HepG2 (cell line): ENCODE measurements around the gene C5orf15. TPM values are rescaled to one million over a fixed set of nuclear protein-coding genes. Genes with fewer than 3 reads are reported as not detected.

Experiments
- CHCHD3 ChIP-seq: sonication (generic); formaldehyde crosslinking; IDR thresholded peaks from 2 replicates; pipeline ENCODE4 v1.8.0; 2022; ENCODE audit warnings: mild to moderate bottlenecking, missing genetic modification reagents, moderate library complexity
- KLF9 ChIP-seq: IDR thresholded peaks from 2 replicates; pipeline ENCODE4 v1.6.1; 2016; ENCODE audit warnings: low read depth
- MAFK ChIP-seq, 2 experiments: IDR thresholded peaks in 1 of 2; conservative IDR thresholded peaks in 1 of 2; 2 replicates each; pipeline ENCODE4 v1.6.1; 2011; ENCODE audit warnings: improper control_type of control experiment in 2 of 2, low read length in 2 of 2
- NFE2 ChIP-seq: sonication (generic); formaldehyde crosslinking; IDR thresholded peaks from 2 replicates; pipeline ENCODE4 v1.4.0; 2020; ENCODE audit warnings: missing genetic modification reagents
- RFX3 ChIP-seq: IDR thresholded peaks from 2 replicates; pipeline ENCODE4 v1.6.1; 2016; ENCODE audit warnings: missing biosample characterization, missing genetic modification reagents
- SOX6 ChIP-seq, 2 experiments: fragments of 450-650 bp in 1 of 2; sonication (generic) in 1 of 2; formaldehyde crosslinking in 1 of 2; IDR thresholded peaks; 2 replicates each; pipeline versions ENCODE4 v1.4.0 to v1.6.1; 2017 to 2020; ENCODE audit warnings: antibody characterized with exemption in 1 of 2, mild to moderate bottlenecking in 1 of 2, missing genetic modification reagents in 1 of 2
- SP140L ChIP-seq: sonication (generic); formaldehyde crosslinking; IDR thresholded peaks from 2 replicates; pipeline ENCODE4 v1.4.0; 2020; ENCODE audit warnings: missing genetic modification reagents, borderline replicate concordance
- TARDBP ChIP-seq: sonication (generic); formaldehyde crosslinking; IDR thresholded peaks from 2 replicates; pipeline ENCODE4 v1.8.0; 2022; ENCODE audit warnings: mild to moderate bottlenecking, missing genetic modification reagents
- TBX2 ChIP-seq: sonication (generic); formaldehyde crosslinking; IDR thresholded peaks from 2 replicates; pipeline ENCODE4 v1.5.0; 2020; ENCODE audit warnings: missing genetic modification reagents, mild to moderate bottlenecking, borderline replicate concordance
- THAP11 ChIP-seq: IDR thresholded peaks from 2 replicates; pipeline ENCODE4 v1.6.1; 2016; ENCODE audit warnings: missing biosample characterization, missing genetic modification reagents
- U2AF2 ChIP-seq: fragments of 200-400 bp; formaldehyde crosslinking; IDR thresholded peaks from 2 replicates; pipeline ENCODE4 v1.6.1; 2017; ENCODE audit warnings: low read depth, mild to moderate bottlenecking, low read length
- ZBTB4 ChIP-seq: sonication (generic); formaldehyde crosslinking; IDR thresholded peaks from 2 replicates; pipeline ENCODE4 v1.4.0; 2020; ENCODE audit warnings: missing genetic modification reagents, mild to moderate bottlenecking, borderline replicate concordance
- ZFY ChIP-seq: sonication (generic); formaldehyde crosslinking; IDR thresholded peaks from 2 replicates; pipeline ENCODE4 v1.4.0; 2020; ENCODE audit warnings: missing genetic modification reagents
- ZNF468 ChIP-seq: sonication (generic); formaldehyde crosslinking; IDR thresholded peaks from 2 replicates; pipeline ENCODE4 v1.8.0; 2022; ENCODE audit warnings: mild to moderate bottlenecking, moderate library complexity, missing genetic modification reagents
- ZNF629 ChIP-seq: sonication (generic); formaldehyde crosslinking; conservative IDR thresholded peaks from 2 replicates; pipeline ENCODE4 v1.5.0; 2020; ENCODE audit warnings: missing genetic modification reagents
- ZSCAN30 ChIP-seq: sonication (generic); formaldehyde crosslinking; IDR thresholded peaks from 2 replicates; pipeline ENCODE4 v1.5.0; 2020; ENCODE audit warnings: mild to moderate bottlenecking, missing genetic modification reagents
- ZSCAN31 ChIP-seq: sonication (generic); formaldehyde crosslinking; IDR thresholded peaks from 2 replicates; pipeline ENCODE4 v1.5.0; 2020; ENCODE audit warnings: low read depth, mild to moderate bottlenecking, missing genetic modification reagents
- polyA plus RNA-seq, 8 experiments: library from polyadenylated mRNA; depleted of rRNA in 3 of 8; stranded (reverse) in 7 of 8; unstranded in 1 of 8; fragments of >200 nt; fragmentation: Illumina TruSeq in 4 of 8; extraction: Trizol in 4 of 8; gene quantifications; 2 replicates each; pipeline versions ENCODE4 v1.2.1 to v1.2.3, GENCODE V29; 2011 to 2016; ENCODE audit warnings: low read depth in 4 of 8, missing spikeins in 1 of 8, mixed read lengths in 1 of 8; ENCODE audit not compliant: insufficient read depth in 1 of 8
- total RNA-seq, 5 experiments: library from RNA; depleted of rRNA; stranded (reverse); fragments of >200 nt; fragmentation: Illumina TruSeq; extraction: Trizol; gene quantifications; 2 replicates each; pipeline ENCODE4 v1.2.3, GENCODE V29; 2016; ENCODE audit warnings: low read depth in 1 of 5
- TF ChIP-seq, protein P1 (sequence below): sonication (generic); formaldehyde crosslinking; IDR thresholded peaks from 2 replicates; pipeline ENCODE4 v1.9.0; 2022; ENCODE audit warnings: low read depth, missing genetic modification reagents
- TF ChIP-seq, protein P2 (sequence below): sonication (generic); formaldehyde crosslinking; IDR thresholded peaks from 2 replicates; pipeline ENCODE4 v1.4.0; 2020; ENCODE audit warnings: missing genetic modification reagents, borderline replicate concordance

Gene C5orf15
- total and polyA plus RNA-seq, 2 of the 13 experiments (the other 11 are each of a cell fraction or from before 2014, with no cell fraction given), result 58.5 to 82.7 TPM

- 0 out of 2 replicates have a peak, but pooled peaks have one; percentile 12 for TF ChIP-seq TARDBP (CRISPR knock-in tag)
- TF ChIP-seq SP140L (CRISPR knock-in tag), result no peak
- no peak for TF ChIP-seq ZSCAN31 (CRISPR knock-in tag)
- TF ChIP-seq RFX3 (CRISPR knock-in tag), result no peak; the same call in 1 of the 2 replicates
- TF ChIP-seq U2AF2, result no peak
- no peak for TF ChIP-seq ZSCAN30 (CRISPR knock-in tag)
- TF ChIP-seq ZNF468 (CRISPR knock-in tag), result no peak
- no peak for TF ChIP-seq ZNF629
- no peak for TF ChIP-seq KLF9 (CRISPR knock-in tag)
- TF ChIP-seq THAP11 (CRISPR knock-in tag), result peak; percentile 42
- TF ChIP-seq MAFK (conservative IDR thresholded peaks at IDR 0.05 in 1 of 2, IDR thresholded peaks at IDR 0.05 in 1 of 2; ENCODE audit: low read length in 2 of 2), result no peak
- no peak for TF ChIP-seq NFE2
- TF ChIP-seq CHCHD3 (CRISPR knock-in tag), result no peak
- TF ChIP-seq ZFY (CRISPR knock-in tag), result peak; percentile 32; the same call in 1 of the 2 replicates
- no peak for TF ChIP-seq ZBTB4
- TF ChIP-seq, protein P1, sequence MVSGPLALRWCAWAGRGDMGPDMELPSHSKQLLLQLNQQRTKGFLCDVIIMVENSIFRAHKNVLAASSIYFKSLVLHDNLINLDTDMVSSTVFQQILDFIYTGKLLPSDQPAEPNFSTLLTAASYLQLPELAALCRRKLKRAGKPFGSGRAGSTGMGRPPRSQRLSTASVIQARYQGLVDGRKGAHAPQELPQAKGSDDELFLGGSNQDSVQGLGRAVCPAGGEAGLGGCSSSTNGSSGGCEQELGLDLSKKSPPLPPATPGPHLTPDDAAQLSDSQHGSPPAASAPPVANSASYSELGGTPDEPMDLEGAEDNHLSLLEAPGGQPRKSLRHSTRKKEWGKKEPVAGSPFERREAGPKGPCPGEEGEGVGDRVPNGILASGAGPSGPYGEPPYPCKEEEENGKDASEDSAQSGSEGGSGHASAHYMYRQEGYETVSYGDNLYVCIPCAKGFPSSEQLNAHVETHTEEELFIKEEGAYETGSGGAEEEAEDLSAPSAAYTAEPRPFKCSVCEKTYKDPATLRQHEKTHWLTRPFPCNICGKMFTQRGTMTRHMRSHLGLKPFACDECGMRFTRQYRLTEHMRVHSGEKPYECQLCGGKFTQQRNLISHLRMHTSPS (CRISPR knock-in tag), result no peak
- TF ChIP-seq SOX6 (IDR thresholded peaks at IDR 0.05), result no peak
- TF ChIP-seq SOX6 (CRISPR knock-in tag; IDR thresholded peaks at IDR 0.05), result peak; percentile 74
- TF ChIP-seq TBX2 (CRISPR knock-in tag), result peak; percentile 54; the same call in 1 of the 2 replicates
- TF ChIP-seq, protein P2, sequence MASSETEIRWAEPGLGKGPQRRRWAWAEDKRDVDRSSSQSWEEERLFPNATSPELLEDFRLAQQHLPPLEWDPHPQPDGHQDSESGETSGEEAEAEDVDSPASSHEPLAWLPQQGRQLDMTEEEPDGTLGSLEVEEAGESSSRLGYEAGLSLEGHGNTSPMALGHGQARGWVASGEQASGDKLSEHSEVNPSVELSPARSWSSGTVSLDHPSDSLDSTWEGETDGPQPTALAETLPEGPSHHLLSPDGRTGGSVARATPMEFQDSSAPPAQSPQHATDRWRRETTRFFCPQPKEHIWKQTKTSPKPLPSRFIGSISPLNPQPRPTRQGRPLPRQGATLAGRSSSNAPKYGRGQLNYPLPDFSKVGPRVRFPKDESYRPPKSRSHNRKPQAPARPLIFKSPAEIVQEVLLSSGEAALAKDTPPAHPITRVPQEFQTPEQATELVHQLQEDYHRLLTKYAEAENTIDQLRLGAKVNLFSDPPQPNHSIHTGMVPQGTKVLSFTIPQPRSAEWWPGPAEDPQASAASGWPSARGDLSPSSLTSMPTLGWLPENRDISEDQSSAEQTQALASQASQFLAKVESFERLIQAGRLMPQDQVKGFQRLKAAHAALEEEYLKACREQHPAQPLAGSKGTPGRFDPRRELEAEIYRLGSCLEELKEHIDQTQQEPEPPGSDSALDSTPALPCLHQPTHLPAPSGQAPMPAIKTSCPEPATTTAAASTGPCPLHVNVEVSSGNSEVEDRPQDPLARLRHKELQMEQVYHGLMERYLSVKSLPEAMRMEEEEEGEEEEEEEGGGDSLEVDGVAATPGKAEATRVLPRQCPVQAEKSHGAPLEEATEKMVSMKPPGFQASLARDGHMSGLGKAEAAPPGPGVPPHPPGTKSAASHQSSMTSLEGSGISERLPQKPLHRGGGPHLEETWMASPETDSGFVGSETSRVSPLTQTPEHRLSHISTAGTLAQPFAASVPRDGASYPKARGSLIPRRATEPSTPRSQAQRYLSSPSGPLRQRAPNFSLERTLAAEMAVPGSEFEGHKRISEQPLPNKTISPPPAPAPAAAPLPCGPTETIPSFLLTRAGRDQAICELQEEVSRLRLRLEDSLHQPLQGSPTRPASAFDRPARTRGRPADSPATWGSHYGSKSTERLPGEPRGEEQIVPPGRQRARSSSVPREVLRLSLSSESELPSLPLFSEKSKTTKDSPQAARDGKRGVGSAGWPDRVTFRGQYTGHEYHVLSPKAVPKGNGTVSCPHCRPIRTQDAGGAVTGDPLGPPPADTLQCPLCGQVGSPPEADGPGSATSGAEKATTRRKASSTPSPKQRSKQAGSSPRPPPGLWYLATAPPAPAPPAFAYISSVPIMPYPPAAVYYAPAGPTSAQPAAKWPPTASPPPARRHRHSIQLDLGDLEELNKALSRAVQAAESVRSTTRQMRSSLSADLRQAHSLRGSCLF (CRISPR knock-in tag), result no peak
Observed at GRCh38 chr5:133969654-133970324, 1.4 kb upstream of the C5orf15 start (continued).
